ENCODE data around the gene PTPRN2.

Gene PTPRN2

GRCh38 chr7:157640144-157640543 is 947.5 kb downstream of the PTPRN2 start:
- no peak for DNase-seq (ENCODE audit: low spot score)

GRCh38 chr7:157638563-157638962 is 949.1 kb downstream of the PTPRN2 start:
- no peak for DNase-seq (ENCODE audit: low spot score)

- DNase-seq (ENCODE audit: low spot score): no peak
Observed at GRCh38 chr7:157637216-157637949, 950.2 kb downstream of the PTPRN2 start.

- no peak for DNase-seq (ENCODE audit: low spot score)
Observed at GRCh38 chr7:157635669-157636068, 952.0 kb downstream of the PTPRN2 start.

GRCh38 chr7:157635148-157635500 is 952.5 kb downstream of the PTPRN2 start:
- DNase-seq (ENCODE audit: low spot score): no peak

- DNase-seq (ENCODE audit: low spot score): no peak
Observed at GRCh38 chr7:157634401-157635147, 953.0 kb downstream of the PTPRN2 start.

- DNase-seq (ENCODE audit: low spot score): no peak
Observed at GRCh38 chr7:157633465-157634185, 954.0 kb downstream of the PTPRN2 start.

GRCh38 chr7:157630301-157630853 is 957.2 kb downstream of the PTPRN2 start:
- DNase-seq (ENCODE audit: low spot score): no peak

- DNase-seq (ENCODE audit: low spot score): no peak
Observed at GRCh38 chr7:157628456-157628855, 959.2 kb downstream of the PTPRN2 start.

GRCh38 chr7:157627646-157628045 is 960.0 kb downstream of the PTPRN2 start:
- no peak for DNase-seq (ENCODE audit: low spot score)

- no peak for DNase-seq (ENCODE audit: low spot score)
Observed at GRCh38 chr7:157627033-157627432, 960.6 kb downstream of the PTPRN2 start.

GRCh38 chr7:157625973-157626742 is 961.5 kb downstream of the PTPRN2 start:
- no peak for DNase-seq (ENCODE audit: low spot score)

GRCh38 chr7:157623556-157623955 is 964.1 kb downstream of the PTPRN2 start:
- no peak for DNase-seq (ENCODE audit: low spot score)

GRCh38 chr7:157622408-157623205 is 965.0 kb downstream of the PTPRN2 start:
- no peak for DNase-seq (ENCODE audit: low spot score)

- DNase-seq (ENCODE audit: low spot score): no peak
Observed at GRCh38 chr7:157622000-157622399, 965.6 kb downstream of the PTPRN2 start.

- no peak for DNase-seq (ENCODE audit: low spot score)
Observed at GRCh38 chr7:157621131-157621681, 966.4 kb downstream of the PTPRN2 start.

GRCh38 chr7:157620616-157621015 is 967.0 kb downstream of the PTPRN2 start:
- no peak for DNase-seq (ENCODE audit: low spot score)

GRCh38 chr7:157619753-157620525 is 967.7 kb downstream of the PTPRN2 start:
- no peak for DNase-seq (ENCODE audit: low spot score)

- no peak for DNase-seq (ENCODE audit: low spot score)
Observed at GRCh38 chr7:157618823-157619606, 968.6 kb downstream of the PTPRN2 start.

Data from LoVo (cell line).